Endothelial cell of umbilical vein (primary cell): ENCODE results near the gene OGG1. TPM values are rescaled to one million over a fixed set of nuclear protein-coding genes. Genes with fewer than 3 reads are reported as not detected.

Experiments used
- BruUV-seq: library from RNA; stranded (reverse); fragments of 400-500 nt; replicated peaks from 2 replicates; lab custom pipeline; 2021; lab: Mats Ljungman, UMichigan
- CTCF ChIA-PET: fragments of 300-600, 350-600 bp; sonication (Branson Sonifier 250); formaldehyde crosslinking; loops from one replicate; lab custom pipeline; 2021; ENCODE audit warnings: antibody characterized with exemption, inconsistent platforms; lab: Charles Lee
- POLR2A ChIA-PET: fragments of 300-600, 350-600 bp; sonication (Branson Sonifier 250); formaldehyde crosslinking; loops from one replicate; lab custom pipeline; 2021; ENCODE audit warnings: antibody characterized with exemption, inconsistent platforms; lab: Charles Lee
- DNase-seq: peaks from one replicate; pipeline ENCODE4 v3.0.0-alpha.2; 2011; ENCODE audit warnings: low read depth, low spot score
- FAIRE-seq: peaks from 2 replicates; lab custom pipeline; 2011; peaks lifted over from hg19 to GRCh38; lab: Jason Lieb, UNC
- H2AFZ ChIP-seq: 2 replicates; pipeline ENCODE4 v1.6.0; 2012; ENCODE audit warnings: low read depth, low read length, control low read depth, inconsistent platforms
- H3K27ac ChIP-seq: 2 replicates; pipeline ENCODE4 v1.5.1; 2011; ENCODE audit warnings: low read depth, mild to moderate bottlenecking, control low read depth, low read length, moderate library complexity; ENCODE audit not compliant: insufficient read depth
- H3K27me3 ChIP-seq, 2 experiments: 2 replicates each; pipeline versions ENCODE4 v1.6.0 to v1.6.1; 2011; ENCODE audit warnings: low read length in 2 of 2, mixed read lengths in 1 of 2; ENCODE audit not compliant: control insufficient read depth in 2 of 2, insufficient read depth in 2 of 2
- H3K36me3 ChIP-seq, 2 experiments: 2 replicates in 1 of 2; 3 replicates in 1 of 2; pipeline ENCODE4 v1.5.1; 2011; ENCODE audit warnings: low read length in 2 of 2, mild to moderate bottlenecking in 1 of 2, moderate library complexity in 1 of 2; ENCODE audit not compliant: control insufficient read depth in 2 of 2, insufficient read depth in 2 of 2; ENCODE audit errors: extremely low read depth in 1 of 2
- H3K4me1 ChIP-seq: 3 replicates; pipeline ENCODE4 v1.5.1; 2011; ENCODE audit warnings: mild to moderate bottlenecking, low read length; ENCODE audit not compliant: control insufficient read depth, insufficient read depth; ENCODE audit errors: extremely low read depth
- H3K4me2 ChIP-seq: 2 replicates; pipeline ENCODE4 v1.6.1; 2011; ENCODE audit warnings: low read length, control low read depth, mixed read lengths; ENCODE audit not compliant: insufficient read depth
- H3K4me3 ChIP-seq, 3 experiments: fragments of 200-600 bp in 1 of 3; sonication (generic), shearing (Covaris generic) in 1 of 3; replicated peaks in 1 of 3; 2 replicates each; pipeline ENCODE4 v1.5.1; 2011 to 2016; ENCODE audit warnings: control low read depth in 3 of 3, low read length in 3 of 3, mild to moderate bottlenecking in 2 of 3, inconsistent platforms in 1 of 3, low read depth in 1 of 3, moderate library complexity in 1 of 3; ENCODE audit not compliant: insufficient read depth in 1 of 3
- H3K79me2 ChIP-seq: 2 replicates; pipeline ENCODE4 v1.6.0; 2012; ENCODE audit warnings: low read length, inconsistent platforms; ENCODE audit not compliant: control insufficient read depth, insufficient read depth
- H3K9ac ChIP-seq: replicated peaks from 2 replicates; pipeline ENCODE3; 2011; ENCODE audit warnings: low read length, control low read depth; ENCODE audit not compliant: insufficient read depth; ENCODE audit errors: extremely low read depth
- H3K9me1 ChIP-seq: replicated peaks from 3 replicates; pipeline ENCODE4 v1.6.0; 2011; ENCODE audit warnings: mild to moderate bottlenecking, low read length; ENCODE audit not compliant: control insufficient read depth, insufficient read depth; ENCODE audit errors: extremely low read depth
- H3K9me3 ChIP-seq: replicated peaks from 2 replicates; pipeline ENCODE4 v1.5.1; 2012; ENCODE audit warnings: low read length, inconsistent platforms; ENCODE audit not compliant: control insufficient read depth, insufficient read depth
- H4K20me1 ChIP-seq: replicated peaks from 2 replicates; pipeline ENCODE3; 2011; ENCODE audit warnings: mild to moderate bottlenecking, low read length; ENCODE audit not compliant: control insufficient read depth, insufficient read depth; ENCODE audit errors: extremely low read depth
- FOS ChIP-seq: IDR thresholded peaks from 2 replicates; pipeline ENCODE4 v1.6.1; 2011; ENCODE audit warnings: mild to moderate bottlenecking, low read length, moderate library complexity, borderline replicate concordance; ENCODE audit not compliant: insufficient read depth
- GATA2 ChIP-seq: IDR thresholded peaks from 2 replicates; pipeline ENCODE4 v1.7.0; 2011; ENCODE audit warnings: low read depth, mild to moderate bottlenecking, moderate library complexity, mixed read lengths, low read length; ENCODE audit not compliant: insufficient read length, insufficient read depth
- JUN ChIP-seq: IDR thresholded peaks from 2 replicates; pipeline ENCODE4 v1.6.1; 2011; ENCODE audit warnings: borderline replicate concordance, low read depth; ENCODE audit not compliant: insufficient read length, insufficient read depth
- MYC ChIP-seq: IDR thresholded peaks from one replicate; pipeline ENCODE4 v1.6.1; 2011; ENCODE audit warnings: mild to moderate bottlenecking, low read depth, low read length
- POLR2AphosphoS5 ChIP-seq: IDR thresholded peaks from 2 replicates; pipeline ENCODE4 v1.6.1; 2012; ENCODE audit warnings: low read depth, mild to moderate bottlenecking, control low read depth, low read length, moderate library complexity; ENCODE audit not compliant: insufficient read depth
- dilution Hi-C: fragments of 300-500 bp; cut with MboI; formaldehyde crosslinking; loops from one replicate; pipeline ENCODE4 v1.15.0; 2019; ENCODE audit warnings: low sequenced_read_pairs; ENCODE audit not compliant: extremely low pct_ligation_motif_present
- intact Hi-C: fragments of 100-400 bp; cut with micrococcal nuclease; formaldehyde crosslinking; loops from one replicate; pipeline ENCODE4 v1.10.0; 2022
- polyA plus RNA-seq, 4 experiments: library from polyadenylated mRNA; depleted of rRNA in 3 of 4; stranded (reverse) in 3 of 4; unstranded in 1 of 4; fragments of >200 nt; gene quantifications; 2 replicates each; pipeline versions ENCODE4 v1.2.1 to v1.2.3, GENCODE V29; 2011 to 2012; ENCODE audit warnings: missing spikeins in 1 of 4
- total RNA-seq: library from RNA; stranded (reverse); gene quantifications from 2 replicates; pipeline ENCODE4 v1.2.3, GENCODE V29; 2021
- TF ChIP-seq, protein P1 (sequence below): IDR thresholded peaks from 2 replicates; pipeline ENCODE4 v1.6.1; 2011; ENCODE audit not compliant: insufficient read depth, insufficient read length
- TF ChIP-seq, protein P2 (sequence below), 2 donors: IDR thresholded peaks; 1 replicate in 1 of 2; 2 replicates in 1 of 2; pipeline ENCODE4 v1.5.1; 2011; ENCODE audit warnings: low read length in 2 of 2, mild to moderate bottlenecking in 2 of 2, moderate library complexity in 2 of 2, control low read depth in 1 of 2, inconsistent platforms in 1 of 2, low read depth in 1 of 2; ENCODE audit not compliant: insufficient read depth in 1 of 2; ENCODE audit errors: extremely low read depth in 1 of 2

Gene OGG1
- total and polyA plus RNA-seq, 2 donors (not counting 3 experiments of a cell fraction or from before 2014, with no cell fraction given) = 24.1 to 32.1 TPM

DNA sequence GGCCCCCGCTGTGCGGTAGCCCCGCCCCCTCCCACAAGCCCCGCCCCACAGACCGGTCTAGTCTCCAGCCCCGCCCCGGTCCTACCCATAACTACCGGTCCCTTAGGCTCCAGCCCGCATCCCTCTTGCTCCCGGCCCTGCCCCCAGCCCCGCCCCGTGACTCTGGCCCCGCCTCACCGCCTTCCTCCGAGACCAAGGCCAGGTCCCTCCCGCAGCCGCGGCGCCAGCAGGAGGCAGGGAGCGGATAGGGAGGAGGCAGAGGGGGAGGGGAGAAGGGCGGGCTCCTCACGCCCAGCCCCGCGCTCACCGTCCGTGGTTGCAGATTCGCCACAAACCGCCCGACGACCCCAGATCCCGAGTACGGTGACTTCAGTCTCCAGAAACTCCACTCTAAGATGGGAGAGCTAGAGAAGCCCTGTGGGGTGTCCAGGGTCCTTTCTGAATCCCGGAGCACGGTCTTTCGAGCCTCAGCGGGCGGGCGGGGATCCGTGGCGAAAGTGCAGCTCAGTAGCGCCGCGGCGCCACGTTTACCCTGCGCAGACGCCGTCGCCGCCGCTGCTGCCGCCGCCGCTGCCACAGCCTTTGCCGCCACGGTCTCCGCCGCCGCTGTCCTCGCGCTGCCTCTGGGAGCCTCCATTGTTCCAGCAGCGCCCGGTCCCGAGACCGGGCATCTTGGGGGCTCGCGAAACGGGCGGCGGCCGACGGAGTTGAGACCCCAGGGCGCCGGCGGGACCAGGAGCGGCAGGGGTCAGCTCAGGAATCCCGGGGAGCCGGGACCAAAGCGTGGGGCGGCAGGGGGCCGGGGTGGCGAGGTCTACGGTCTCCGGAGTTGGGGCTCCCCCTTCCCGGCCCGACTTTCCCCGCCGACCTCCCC lies 18.3 kb upstream of the OGG1 start, which contains the start of gene BRPF1:
TSS of gene BRPF1 (plus strand) at position 530 of the 874 bp plus-strand sequence. CDS start 2,406 bp downstream, outside the sequence.
- Histone ChIP-seq H3K4me2 (peak within 1 kb of the TSS; percentile 94), H2AFZ (peak within 1 kb of the TSS; percentile 97), H3K9me1 (no peaks in the 10 kb centered on the region), H3K36me3 (peaks cover 3 to 16% of the 10 kb centered on the region in 2 experiments), H3K9ac (peak within 1 kb of the TSS; percentile 100), H3K4me1 (peaks cover 16% of the 10 kb centered on the region), H3K79me2 (peaks cover 34% of the 10 kb centered on the region), H4K20me1 (peaks cover 4% of the 10 kb centered on the region), H3K4me3 (peak within 1 kb of the TSS; percentile 75 to 90 (median 86)), H3K9me3 (no peaks in the 10 kb centered on the region), H3K27me3 (peaks cover 0 to under 1% of the 10 kb centered on the region in 2 experiments), H3K27ac (peak within 1 kb of the TSS; percentile 100)
- intact Hi-C loops (loop anchor here (1.0 to 2.0 kb wide), 9 partner anchors 15 to 335 kb away; partner anchors contain the start of genes CAMK1, MTMR14, OGG1 and SETD5), dilution Hi-C loops (no loop called here)
- POLR2A ChIA-PET = interaction anchor here (0.7 to 1.9 kb wide), 2 partner anchors 11 to 18 kb away, joined by 3 to 7 read pairs; partner anchors contain the start of gene OGG1
- CTCF ChIA-PET = interaction anchor here (0.9 to 4.5 kb wide), 6 partner anchors 11 to 335 kb away, joined by 3 to 27 read pairs (median 4); partner anchors contain the start of gene OGG1
- TSS peak; percentile 67 for BruUV-seq
- TF ChIP-seq MYC (peak; percentile 17), POLR2AphosphoS5 (peak; percentile 77), JUN (no peak), GATA2 (no peak), FOS (no peak)
- TF ChIP-seq, protein P1, sequence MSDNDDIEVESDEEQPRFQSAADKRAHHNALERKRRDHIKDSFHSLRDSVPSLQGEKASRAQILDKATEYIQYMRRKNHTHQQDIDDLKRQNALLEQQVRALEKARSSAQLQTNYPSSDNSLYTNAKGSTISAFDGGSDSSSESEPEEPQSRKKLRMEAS = peak; percentile 2
- TF ChIP-seq, protein P2, sequence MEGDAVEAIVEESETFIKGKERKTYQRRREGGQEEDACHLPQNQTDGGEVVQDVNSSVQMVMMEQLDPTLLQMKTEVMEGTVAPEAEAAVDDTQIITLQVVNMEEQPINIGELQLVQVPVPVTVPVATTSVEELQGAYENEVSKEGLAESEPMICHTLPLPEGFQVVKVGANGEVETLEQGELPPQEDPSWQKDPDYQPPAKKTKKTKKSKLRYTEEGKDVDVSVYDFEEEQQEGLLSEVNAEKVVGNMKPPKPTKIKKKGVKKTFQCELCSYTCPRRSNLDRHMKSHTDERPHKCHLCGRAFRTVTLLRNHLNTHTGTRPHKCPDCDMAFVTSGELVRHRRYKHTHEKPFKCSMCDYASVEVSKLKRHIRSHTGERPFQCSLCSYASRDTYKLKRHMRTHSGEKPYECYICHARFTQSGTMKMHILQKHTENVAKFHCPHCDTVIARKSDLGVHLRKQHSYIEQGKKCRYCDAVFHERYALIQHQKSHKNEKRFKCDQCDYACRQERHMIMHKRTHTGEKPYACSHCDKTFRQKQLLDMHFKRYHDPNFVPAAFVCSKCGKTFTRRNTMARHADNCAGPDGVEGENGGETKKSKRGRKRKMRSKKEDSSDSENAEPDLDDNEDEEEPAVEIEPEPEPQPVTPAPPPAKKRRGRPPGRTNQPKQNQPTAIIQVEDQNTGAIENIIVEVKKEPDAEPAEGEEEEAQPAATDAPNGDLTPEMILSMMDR (IDR thresholded peaks at IDR 0.05; ENCODE audit: extremely low read depth in 1 of 2, insufficient read depth in 1 of 2, low read depth in 1 of 2, low read length in 2 of 2) = no peak
- DNase-seq = peak; percentile 99
- peak; percentile 99 for FAIRE-seq
